D721Med (cell line): ENCODE results near the gene TSTD2.

Experiments used
- DNase-seq: peaks from one replicate; pipeline ENCODE4 v3.0.0; 2011; ENCODE audit warnings: low spot score; ENCODE audit not compliant: insufficient read length
- FAIRE-seq: peaks from 2 replicates; lab custom pipeline; 2011; peaks lifted over from hg19 to GRCh38; lab: Jason Lieb, UNC
- TF ChIP-seq, protein P1 (sequence below): IDR thresholded peaks from 2 replicates; pipeline ENCODE4 v1.5.1; 2012; ENCODE audit warnings: mild to moderate bottlenecking, control low read depth; ENCODE audit not compliant: insufficient read depth; ENCODE audit errors: missing control alignments

TSTD2 gene

DNA sequence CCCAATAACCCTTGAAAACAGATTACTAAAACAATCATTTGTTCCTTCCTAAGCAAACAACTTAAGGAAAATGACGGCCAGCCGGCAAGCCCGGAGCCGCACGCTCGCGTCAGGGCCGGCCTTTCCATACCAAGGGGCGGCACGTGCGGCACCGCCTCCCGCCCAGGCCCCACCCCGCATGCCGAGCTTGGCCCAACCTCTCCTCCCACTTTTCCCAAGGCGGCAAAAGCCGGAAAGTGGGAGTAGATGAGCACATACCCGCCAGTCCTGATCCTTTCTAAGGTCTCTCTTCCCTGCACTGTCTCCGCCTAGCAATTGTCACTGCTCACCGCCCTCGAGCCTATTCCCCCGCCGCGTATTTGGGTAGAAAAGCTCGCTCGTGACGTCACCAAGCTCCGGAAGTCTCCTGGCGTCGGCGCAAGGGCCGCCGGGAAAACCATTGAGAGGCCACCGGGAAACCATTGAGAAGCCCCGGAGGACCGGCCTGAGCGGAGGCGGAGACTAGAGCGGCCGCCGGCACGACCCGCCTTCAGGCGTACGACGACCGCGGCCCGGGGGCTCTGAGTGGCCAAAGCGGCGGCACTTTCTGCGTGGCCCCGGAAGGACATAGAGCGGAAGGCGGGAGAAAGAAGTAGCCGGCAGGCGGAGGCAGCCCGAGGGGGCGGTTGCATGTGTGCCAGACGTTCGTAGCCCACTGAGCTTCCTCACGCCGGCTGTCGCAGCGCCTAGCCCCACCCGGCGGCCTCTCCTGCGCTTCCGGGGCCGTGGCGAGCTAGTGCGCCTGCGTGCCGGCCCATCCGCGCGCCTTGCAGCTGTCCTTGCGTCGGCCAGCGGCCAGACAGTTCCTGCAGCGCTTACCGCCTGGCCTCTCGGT is at the start of gene TSTD2, which contains the start of gene NCBP1:
TSS of gene TSTD2 (minus strand) at position 384 of the 874 bp plus-strand sequence. CDS start 5,806 bp downstream, outside the sequence.
TSS of gene NCBP1 (plus strand) at position 837 of the 874 bp plus-strand sequence. CDS start 61 bp downstream, outside the sequence.
- TF ChIP-seq, protein P1, sequence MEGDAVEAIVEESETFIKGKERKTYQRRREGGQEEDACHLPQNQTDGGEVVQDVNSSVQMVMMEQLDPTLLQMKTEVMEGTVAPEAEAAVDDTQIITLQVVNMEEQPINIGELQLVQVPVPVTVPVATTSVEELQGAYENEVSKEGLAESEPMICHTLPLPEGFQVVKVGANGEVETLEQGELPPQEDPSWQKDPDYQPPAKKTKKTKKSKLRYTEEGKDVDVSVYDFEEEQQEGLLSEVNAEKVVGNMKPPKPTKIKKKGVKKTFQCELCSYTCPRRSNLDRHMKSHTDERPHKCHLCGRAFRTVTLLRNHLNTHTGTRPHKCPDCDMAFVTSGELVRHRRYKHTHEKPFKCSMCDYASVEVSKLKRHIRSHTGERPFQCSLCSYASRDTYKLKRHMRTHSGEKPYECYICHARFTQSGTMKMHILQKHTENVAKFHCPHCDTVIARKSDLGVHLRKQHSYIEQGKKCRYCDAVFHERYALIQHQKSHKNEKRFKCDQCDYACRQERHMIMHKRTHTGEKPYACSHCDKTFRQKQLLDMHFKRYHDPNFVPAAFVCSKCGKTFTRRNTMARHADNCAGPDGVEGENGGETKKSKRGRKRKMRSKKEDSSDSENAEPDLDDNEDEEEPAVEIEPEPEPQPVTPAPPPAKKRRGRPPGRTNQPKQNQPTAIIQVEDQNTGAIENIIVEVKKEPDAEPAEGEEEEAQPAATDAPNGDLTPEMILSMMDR = no peak
- peak; percentile 40 for DNase-seq
- no peak for FAIRE-seq

DNA sequence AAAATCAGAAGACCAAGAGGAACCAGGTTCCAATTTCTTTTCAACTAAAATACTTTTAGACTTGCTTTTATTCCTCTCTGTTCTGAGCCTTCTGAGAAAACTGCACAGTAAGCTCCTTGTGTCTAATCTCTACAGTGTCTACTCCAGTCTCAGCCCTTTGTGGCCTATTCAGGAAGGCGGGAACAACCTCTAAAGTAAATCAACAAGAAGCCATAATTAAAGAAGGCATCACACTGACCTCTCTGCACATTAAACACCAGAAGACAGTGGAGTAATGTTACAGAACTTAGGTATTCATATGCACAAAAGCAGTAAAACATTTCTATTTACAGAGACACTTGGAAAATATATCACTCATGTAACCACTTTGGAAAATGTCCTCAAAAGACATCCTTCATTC is 49.1 kb upstream of the TSTD2 start:
- no peak for DNase-seq
- TF ChIP-seq, protein P1 = no peak
- no peak for FAIRE-seq

DNA sequence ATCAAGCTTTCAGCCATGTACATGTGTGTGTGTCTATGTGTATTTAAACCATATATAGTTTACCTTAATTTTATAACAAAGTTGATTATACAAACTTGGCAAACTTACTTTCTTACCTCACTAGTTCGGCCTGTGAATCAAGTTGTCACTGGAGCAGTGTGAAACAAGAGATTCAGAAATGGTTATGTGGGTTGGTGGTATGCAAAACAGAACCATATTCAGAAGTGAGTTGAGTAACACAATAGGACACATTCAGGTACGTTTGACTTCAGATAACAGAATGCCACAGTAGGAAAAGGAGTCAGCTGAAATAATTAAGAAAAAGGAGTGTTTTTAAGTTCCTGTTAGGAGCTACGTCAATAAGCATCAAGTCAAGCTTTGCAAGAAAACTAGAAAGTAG is 42.5 kb upstream of the TSTD2 start:
- FAIRE-seq (no peak), DNase-seq (no peak)
- TF ChIP-seq, protein P1 = no peak

DNA sequence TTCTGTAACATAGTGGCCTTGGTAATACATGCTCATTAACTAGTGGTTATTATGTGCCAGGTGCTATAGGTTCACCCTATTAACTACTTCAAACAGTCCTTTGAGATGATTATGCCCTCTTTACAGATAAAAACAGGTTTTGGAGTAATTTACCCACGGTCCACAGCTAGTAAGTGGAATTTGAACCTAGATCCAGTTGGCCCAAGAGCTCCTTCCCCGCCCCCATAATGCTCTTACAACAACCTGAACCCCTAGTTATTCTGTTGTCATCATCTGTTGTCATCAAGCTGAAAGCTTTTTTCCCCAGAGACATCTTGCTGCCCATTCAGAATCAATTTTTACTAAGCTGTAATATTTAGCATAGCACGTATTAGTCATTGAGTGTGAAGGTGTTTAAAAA is 40.8 kb upstream of the TSTD2 start:
- TF ChIP-seq, protein P1 = no peak
- no peak for DNase-seq
- FAIRE-seq = no peak

DNA sequence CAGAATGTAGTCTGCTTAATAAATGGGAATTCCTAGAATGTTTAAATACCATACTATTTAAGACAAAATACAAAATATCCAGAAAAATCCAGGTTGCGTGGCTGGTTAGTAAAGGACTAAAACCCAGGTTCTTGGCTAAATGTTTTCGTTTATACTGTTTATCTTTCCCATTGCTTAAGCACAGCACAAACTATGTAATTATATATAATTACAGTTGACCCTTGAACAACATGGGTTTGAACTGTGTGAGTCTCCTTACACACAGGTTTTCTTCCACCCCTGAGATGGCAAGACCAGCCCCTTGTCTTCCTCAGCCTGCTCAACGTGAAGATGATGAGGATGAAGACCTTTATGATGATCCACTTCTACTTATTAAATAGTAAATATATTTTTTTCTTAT is 39.2 kb upstream of the TSTD2 start:
- TF ChIP-seq, protein P1 = no peak
- FAIRE-seq = no peak

DNA sequence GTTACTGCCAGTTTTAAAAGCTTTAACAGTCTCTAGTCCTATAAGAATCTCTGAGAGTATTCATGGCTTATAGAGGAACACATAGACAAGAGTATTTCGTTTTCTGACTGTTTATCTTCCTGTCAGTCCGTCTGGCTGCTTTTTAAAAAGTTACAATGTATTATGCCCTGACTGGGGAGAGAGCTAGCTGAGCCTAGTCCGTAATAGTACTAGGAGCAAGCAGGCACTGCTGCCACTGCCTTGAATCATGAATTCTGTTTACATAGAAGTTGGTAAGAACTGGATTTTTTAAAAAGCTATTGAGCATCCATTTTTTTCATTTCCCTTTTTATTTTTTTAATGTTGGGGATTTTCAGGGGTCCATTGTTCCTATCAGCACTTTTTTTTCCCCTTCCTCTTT is 37.4 kb upstream of the TSTD2 start:
- FAIRE-seq (no peak), DNase-seq (no peak)
- TF ChIP-seq, protein P1 = no peak

More for the DNA sequence above, 39.2 kb upstream of the TSTD2 start:
- no peak for DNase-seq

DNA sequence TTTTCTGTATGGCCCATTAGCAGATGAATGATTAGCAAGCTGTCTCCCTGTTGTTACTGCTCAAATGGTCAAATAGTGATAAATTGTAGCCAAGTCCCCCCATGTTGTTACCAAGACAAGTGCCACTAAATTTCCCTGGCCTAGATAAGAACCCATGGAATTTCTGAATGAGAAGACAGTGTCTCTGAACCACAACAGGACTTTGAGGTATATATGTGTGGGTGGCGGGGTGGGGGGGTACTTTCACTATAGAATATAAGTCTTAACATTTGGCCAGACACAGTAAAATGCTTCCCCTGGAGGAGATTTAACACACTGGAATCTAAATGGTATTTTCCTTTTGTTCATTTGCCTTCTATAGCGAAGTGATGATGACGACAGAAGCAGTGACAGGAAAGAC is 35.3 kb upstream of the TSTD2 start:
- DNase-seq = no peak
- TF ChIP-seq, protein P1 = no peak
- no peak for FAIRE-seq
